Measurements from ENCODE around the gene SDK1.
"Not testable (repeated sequence)": the region's sequence is repeated elsewhere in the genome, so short reads cannot be mapped to it uniquely, and the experiment has no call there.

Gene SDK1

DNA sequence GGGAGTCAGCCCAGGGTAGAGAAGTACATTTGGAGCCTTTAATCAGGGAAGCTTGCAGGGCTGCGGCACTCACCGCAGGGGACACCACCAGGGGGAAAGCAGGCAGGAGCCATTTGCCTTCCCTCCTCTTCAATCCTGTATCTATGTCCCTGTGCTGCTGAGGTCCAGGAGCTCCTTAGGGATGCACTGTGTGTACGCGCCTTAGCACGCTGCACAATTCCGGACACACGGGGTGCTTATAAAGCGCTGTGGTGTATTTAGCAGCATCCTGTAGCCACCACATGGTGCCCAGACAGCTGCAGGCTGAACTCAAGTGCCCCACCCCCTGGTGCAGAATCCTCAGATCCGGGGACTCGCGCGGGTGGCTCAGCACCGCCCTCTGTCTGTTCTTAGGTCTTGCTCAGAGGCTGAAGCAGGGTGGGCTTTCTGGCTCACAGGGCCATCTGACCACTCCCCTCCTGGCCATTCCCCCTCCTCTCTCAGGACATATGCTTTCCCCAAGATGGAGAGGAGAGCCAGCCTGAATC is 421.4 kb downstream of the SDK1 start:
- H3K9me3 Mint-ChIP-seq: no peaks in the 10 kb centered on the region
- H3K4me3 Mint-ChIP-seq: peak overlapping the region; percentile 19 to 35
- no peaks in the 10 kb centered on the region for H3K27me3 Mint-ChIP-seq
- H3K4me1 Mint-ChIP-seq: no peaks in the 10 kb centered on the region
- DNase-seq (peak; percentile 19 to 55), ATAC-seq (peak; percentile 90)
- no peak overlapping the region for H3K27ac Mint-ChIP-seq

DNA sequence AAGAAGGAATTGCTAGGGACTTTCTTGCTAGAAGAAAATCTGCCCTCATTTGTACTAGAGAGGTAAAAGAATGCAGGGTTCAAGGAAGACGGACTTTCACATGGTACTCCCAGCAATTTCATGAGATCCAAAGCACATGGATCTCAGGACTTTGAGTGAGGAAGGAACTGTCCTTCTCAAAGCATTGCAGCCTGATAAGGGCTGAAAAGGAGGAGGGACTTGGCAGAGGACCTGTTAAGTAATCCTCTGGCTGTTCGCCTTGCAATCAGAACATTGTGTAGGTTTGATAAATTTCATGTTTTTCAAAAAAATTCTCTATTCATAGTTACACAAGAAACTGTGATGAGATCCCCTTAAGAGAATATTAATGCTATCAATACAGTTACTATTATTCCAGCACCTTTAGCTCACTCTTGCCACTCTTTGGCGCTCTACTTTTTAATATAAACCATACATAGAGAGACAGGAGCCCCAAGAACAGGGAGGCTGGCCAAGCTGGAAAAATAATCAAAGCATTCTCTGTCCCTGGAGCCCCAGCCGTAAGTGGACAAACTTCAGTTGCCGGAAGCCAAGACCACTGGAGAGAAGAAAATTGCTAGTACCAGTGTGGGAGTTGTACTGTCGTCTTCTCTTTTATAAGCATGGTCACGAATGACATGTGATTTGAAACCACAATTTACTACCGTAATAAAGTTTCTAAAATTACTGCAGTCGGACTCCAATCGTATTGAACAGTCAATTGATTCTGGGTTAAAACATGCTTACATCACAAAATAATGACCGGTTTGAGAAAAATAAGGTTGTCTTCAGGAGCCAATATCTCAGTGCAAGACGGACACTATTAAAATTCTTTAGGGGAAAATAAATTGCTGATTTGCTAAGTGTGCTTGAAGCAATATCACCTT is 424.4 kb downstream of the SDK1 start:
- no peak for DNase-seq
- ATAC-seq: no peak
- H3K4me3 Mint-ChIP-seq: no peak overlapping the region
- peaks cover 0 to 5% of the 10 kb centered on the region in 2 donors for H3K9me3 Mint-ChIP-seq
- no peaks in the 10 kb centered on the region for H3K4me1 Mint-ChIP-seq
- H3K27me3 Mint-ChIP-seq: no peaks in the 10 kb centered on the region
- H3K27ac Mint-ChIP-seq: no peak overlapping the region

DNA sequence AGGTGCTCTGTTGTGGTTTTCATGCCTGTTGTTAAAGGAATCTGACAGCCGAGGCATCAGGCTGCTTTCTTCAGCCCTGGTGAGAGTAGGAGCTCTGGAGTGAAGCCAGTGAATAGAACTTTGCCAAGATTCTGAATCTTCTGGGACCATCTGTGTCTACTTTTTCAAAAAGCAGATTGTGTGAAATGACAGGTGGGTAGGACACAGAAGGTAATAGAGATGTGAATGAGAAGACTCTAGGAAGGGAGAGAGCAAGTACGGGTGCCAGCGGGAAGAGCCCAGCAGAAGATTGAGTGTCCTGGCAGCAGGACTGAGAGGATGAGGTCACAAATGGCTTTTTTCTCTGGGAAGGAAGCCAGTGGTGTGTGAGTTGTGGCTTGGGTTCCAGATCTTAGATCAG is 429.2 kb downstream of the SDK1 start:
- Mint-ChIP-seq H3K27me3 (no peaks in the 10 kb centered on the region), H3K4me1 (no peaks in the 10 kb centered on the region), H3K4me3 (no peak overlapping the region), H3K27ac (no peak overlapping the region), H3K9me3 (peaks cover 0 to 7% of the 10 kb centered on the region in 2 donors)
- ATAC-seq (no peak), DNase-seq (no peak)

DNA sequence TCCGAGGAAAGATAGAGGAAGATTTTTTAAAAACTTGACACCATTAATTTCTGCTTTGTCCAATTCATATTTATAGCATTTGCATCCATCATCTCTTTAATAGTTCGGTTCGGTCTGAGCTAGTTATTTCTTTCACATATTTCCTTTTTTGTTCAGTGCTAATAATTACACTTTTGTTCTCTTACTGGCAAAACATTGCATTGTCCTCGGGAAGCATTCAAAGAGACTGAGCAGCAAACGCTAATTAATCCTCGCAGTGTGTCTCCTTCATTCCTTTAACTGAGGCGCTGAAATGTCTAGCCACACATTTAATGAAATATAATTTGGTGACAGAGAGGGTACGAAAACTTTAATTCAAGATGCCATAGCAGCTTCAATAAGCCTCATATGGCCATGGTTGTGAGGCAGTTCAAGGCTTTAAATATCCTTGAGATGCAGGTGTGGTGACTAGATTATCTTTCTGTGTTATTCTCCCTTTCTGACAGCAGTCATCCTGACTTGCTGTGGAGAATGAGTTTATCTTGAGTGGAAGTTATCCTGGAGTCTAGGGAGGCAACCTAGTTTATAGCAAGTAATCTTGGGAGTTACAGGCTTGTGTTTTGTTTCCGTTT is 431.4 kb downstream of the SDK1 start:
- H3K4me3 Mint-ChIP-seq: no peak overlapping the region
- H3K27ac Mint-ChIP-seq: no peak overlapping the region
- peaks cover 0 to 7% of the 10 kb centered on the region in 2 donors for H3K9me3 Mint-ChIP-seq
- DNase-seq (no peak), ATAC-seq (no peak)
- H3K4me1 Mint-ChIP-seq: no peaks in the 10 kb centered on the region
- no peaks in the 10 kb centered on the region for H3K27me3 Mint-ChIP-seq

DNA sequence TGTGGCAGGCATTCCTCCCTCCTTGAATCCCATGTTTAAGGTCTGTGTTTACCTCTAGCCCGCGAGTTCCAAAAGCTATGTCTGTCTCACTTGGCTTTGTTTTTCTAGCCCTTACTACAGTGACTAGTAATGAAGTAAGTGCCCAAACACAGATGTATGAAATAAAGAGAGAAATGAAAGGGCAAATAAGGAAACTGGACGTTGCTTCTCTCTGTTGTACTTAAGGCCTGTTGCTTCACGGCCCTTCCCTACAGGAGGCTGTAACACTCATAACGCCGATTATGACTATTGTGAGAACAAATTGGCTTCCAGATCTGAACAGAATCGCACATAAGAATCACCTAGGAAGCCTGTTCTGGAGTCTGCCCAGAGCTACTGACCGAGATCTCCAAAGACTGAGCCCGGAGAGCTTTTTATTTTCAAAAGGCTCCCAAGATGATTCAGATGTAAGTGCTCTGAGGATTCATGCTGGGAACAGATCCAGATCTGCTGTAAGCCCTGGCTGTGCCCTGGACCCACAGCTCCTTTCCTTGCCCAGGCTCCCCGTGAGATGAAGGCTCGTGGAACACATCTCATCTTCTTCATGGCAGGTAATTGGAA is 432.6 kb downstream of the SDK1 start:
- Mint-ChIP-seq H3K27ac (no peak overlapping the region), H3K4me3 (no peak overlapping the region), H3K9me3 (peaks cover 0 to 18% of the 10 kb centered on the region in 2 donors), H3K27me3 (no peaks in the 10 kb centered on the region), H3K4me1 (no peaks in the 10 kb centered on the region)
- ATAC-seq (no peak), DNase-seq (no peak)

DNA sequence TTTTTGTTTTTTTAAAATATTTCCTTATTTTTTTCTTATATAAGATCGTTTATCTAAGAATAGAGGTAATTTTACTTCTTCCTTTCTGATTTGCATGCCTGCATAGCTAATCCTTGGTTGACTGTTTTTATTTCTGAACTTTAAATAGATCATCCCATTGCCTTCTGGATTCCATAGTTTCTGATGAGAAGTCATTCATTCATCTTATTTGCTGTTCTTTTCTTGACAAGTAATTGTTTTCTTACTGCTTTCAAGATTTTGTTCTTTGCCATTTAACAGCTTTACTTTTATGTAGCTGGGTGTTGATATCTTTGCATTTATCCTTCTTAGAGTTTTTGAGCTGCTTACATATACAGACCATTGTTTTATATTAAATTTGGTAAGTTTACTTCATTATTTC is 437.9 kb downstream of the SDK1 start:
- H3K9me3 Mint-ChIP-seq: peaks cover 8 to 21% of the 10 kb centered on the region in 2 donors

DNA sequence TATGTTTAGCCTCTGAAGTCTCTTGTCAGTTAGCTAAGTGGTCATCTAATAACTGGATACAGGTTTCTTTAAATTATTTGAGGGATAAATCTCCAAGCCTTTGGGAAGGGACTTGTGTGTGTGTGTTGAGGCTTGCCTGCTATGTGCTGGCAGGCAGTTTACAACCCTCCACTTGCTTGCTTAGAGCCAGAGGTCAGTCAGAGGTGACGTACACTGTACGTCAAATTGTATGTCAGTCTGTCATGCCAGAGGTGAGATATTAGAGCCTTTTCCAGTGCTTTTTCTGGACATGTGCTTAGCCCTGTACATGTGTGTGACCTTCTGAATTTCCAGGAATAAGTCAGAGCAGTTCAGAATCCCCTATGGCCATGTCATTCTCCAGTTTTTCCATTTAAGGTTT is 438.9 kb downstream of the SDK1 start:
- Mint-ChIP-seq H3K27ac (no peak overlapping the region), H3K4me1 (no peaks in the 10 kb centered on the region), H3K4me3 (no peak overlapping the region), H3K27me3 (peaks cover 8% of the 10 kb centered on the region), H3K9me3 (peaks cover 8 to 21% of the 10 kb centered on the region in 2 donors)
- no peak for DNase-seq
- ATAC-seq: no peak

More for the DNA sequence above, 437.9 kb downstream of the SDK1 start:
- DNase-seq (no peak), ATAC-seq (no peak)
- Mint-ChIP-seq H3K4me1 (no peaks in the 10 kb centered on the region), H3K4me3 (no peak overlapping the region), H3K27ac (no peak overlapping the region), H3K27me3 (peaks cover 8% of the 10 kb centered on the region)

DNA sequence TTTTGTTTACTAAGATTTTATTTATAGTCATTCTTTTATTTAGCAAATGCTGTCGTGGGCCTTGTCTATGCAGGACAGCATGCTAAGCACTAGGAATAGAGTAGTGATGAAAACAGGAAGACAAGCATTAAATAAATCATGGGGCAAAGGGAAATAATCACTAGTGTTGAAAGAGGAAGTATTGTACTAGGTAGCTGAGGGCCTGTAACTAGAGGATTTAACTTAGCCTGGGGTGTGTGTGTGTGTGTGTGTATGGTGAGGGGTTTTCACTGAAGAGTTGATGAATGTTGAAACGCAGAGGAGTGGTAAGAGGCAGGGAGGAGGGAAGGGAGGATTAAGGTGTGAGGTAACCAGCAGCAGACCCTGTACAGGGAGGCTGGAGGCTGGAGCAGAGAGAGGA is 446.4 kb downstream of the SDK1 start:
- DNase-seq (no peak), ATAC-seq (no peak)
- Mint-ChIP-seq H3K27ac (no peak overlapping the region), H3K4me1 (no peaks in the 10 kb centered on the region), H3K9me3 (no peaks in the 10 kb centered on the region), H3K4me3 (no peak overlapping the region), H3K27me3 (peaks cover 8% of the 10 kb centered on the region)

DNA sequence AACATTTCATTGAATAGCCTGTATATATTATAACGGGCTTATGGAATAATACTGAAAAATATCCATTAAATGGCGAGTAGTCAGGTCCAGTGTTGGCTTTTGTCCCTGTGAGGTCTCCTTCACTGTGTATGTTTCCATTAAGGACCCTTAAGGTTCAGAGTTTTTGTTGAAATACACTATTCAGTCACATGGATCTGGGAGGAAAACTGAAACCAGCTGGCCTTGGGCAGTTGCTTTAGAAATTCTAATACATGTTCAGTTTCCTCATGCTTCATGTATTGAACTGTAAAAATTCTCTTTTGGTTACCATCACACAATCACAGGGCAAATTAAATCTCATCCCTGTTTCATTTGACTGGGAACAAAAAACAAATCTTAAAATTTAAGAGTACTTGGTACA is 447.3 kb downstream of the SDK1 start:
- H3K4me3 Mint-ChIP-seq: no peak overlapping the region
- DNase-seq: no peak
- no peak for ATAC-seq
- no peak overlapping the region for H3K27ac Mint-ChIP-seq
- H3K9me3 Mint-ChIP-seq: no peaks in the 10 kb centered on the region
- no peaks in the 10 kb centered on the region for H3K27me3 Mint-ChIP-seq
- H3K4me1 Mint-ChIP-seq: no peaks in the 10 kb centered on the region

DNA sequence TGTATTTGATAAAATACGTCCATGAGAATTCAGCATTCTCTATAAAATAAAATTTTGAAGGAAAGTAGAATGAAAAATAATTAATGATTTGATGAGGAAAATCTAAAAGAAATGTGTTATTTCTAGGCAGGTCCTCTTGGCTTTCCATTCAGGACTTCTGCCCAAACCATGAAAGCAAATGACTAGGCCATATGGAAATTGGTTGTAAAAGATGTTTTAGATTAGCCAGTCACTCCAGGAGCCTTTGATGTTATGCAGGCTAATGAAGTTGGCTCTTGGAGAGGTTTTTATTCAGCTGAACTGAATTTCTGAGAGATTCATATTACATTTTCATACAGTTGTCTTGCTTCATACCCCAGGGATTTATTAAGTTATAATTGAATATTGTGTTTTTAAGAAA is 452.8 kb downstream of the SDK1 start:
- H3K4me1 Mint-ChIP-seq: no peaks in the 10 kb centered on the region
- no peak overlapping the region for H3K27ac Mint-ChIP-seq
- no peaks in the 10 kb centered on the region for H3K27me3 Mint-ChIP-seq
- DNase-seq (no peak), ATAC-seq (no peak)
- H3K9me3 Mint-ChIP-seq: no peaks in the 10 kb centered on the region
- H3K4me3 Mint-ChIP-seq: no peak overlapping the region

DNA sequence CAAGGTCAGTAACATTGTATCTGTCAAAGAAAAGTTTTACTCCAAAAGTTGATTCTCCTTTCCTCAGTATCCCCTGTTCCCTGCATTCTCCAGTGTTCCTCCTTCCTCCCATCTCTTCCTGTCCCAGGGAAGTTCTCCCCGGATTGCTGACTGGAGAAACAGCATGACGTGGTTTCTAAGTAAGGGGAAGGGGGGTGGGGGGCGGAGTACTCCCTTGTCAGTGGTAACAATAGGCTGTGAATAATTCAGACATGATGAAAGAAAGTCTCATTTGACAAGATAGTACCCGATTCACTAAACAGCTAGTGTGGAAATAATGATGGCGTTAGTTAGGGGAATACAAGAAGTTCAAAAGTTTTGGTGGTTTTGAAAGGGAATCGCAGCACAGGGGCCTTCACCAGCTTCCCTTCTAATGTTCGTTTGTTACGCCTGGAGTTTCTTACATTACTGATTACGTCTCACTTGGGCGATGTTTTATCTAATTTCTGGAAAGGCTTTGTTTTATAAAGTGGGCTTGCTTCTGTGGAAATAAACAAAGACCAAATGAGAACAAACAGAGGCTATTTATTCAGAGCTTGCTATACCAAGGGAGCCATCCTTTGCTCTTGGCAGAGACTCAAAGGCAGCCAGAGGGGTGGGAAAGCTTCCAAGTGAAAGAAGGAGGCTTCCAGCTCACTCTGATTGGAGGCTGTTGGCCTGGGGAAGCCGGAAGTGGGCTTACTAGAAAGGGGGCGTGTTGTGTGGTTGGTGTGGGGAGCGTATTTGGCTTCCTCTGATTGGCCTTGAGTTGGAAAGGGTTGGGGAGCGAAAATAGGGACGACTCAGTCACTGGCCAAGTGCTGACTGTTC is 453.7 kb downstream of the SDK1 start:
- H3K9me3 Mint-ChIP-seq: no peaks in the 10 kb centered on the region
- no peak overlapping the region for H3K27ac Mint-ChIP-seq
- DNase-seq (no peak), ATAC-seq (no peak)
- H3K4me1 Mint-ChIP-seq: no peaks in the 10 kb centered on the region
- no peaks in the 10 kb centered on the region for H3K27me3 Mint-ChIP-seq
- no peak overlapping the region for H3K4me3 Mint-ChIP-seq

DNA sequence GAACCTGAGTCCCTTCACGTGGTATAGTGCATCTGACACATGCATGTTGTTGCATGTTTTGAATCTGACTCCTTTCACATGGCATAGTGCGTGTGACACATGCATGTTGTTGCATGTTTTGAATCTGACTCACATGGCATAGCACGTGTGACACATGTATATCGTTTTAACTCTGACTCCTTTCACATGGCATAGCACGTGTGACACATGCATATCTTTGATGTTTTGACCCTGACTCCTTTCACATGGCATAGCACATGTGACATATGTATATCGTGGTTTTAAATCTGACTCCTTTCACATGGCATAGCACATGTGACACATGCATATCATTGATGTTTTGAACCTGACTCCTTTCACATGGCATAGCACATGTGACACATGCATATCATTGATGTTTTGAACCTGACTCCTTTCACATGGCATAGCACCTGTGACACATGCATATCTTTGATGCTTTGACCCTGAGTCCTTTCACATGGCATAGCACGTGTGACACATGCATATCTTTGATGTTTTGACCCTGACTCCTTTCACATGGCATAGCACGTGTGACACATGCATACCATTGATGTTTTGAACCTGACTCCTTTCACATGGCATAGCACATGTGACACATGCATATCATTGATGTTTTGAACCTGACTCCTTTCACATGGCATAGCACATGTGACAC is 454.9 kb downstream of the SDK1 start:
- H3K27ac Mint-ChIP-seq, DNase-seq, ATAC-seq, H3K27me3 Mint-ChIP-seq, H3K4me1 Mint-ChIP-seq, H3K4me3 Mint-ChIP-seq, H3K9me3 Mint-ChIP-seq: not testable (repeated sequence)

DNA sequence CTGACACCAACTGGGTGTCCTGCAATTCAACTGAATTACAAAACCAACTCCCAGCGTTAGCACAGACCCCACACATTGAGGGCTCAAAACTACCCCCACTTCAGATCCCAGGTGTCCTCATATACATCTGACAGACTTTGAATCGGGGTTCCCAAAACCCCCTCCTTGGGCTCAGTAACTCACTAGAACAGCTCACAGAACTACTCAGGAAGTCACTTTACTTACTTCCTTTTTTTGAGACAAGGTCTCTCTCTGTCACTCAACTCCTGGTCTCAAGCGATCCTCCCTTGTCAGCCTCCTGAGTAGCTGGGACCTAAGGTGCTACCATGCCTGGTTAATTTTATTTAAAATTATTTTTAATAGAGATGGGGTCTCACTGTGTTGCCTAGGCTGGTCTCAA is 456.0 kb downstream of the SDK1 start:
- H3K4me3 Mint-ChIP-seq: no peak overlapping the region
- ATAC-seq (no peak), DNase-seq (no peak)
- H3K4me1 Mint-ChIP-seq: no peaks in the 10 kb centered on the region
- peak overlapping the region in 1 of 2 donors; percentile 28 for H3K27ac Mint-ChIP-seq
- H3K27me3 Mint-ChIP-seq: peaks cover 5% of the 10 kb centered on the region
- no peaks in the 10 kb centered on the region for H3K9me3 Mint-ChIP-seq

DNA sequence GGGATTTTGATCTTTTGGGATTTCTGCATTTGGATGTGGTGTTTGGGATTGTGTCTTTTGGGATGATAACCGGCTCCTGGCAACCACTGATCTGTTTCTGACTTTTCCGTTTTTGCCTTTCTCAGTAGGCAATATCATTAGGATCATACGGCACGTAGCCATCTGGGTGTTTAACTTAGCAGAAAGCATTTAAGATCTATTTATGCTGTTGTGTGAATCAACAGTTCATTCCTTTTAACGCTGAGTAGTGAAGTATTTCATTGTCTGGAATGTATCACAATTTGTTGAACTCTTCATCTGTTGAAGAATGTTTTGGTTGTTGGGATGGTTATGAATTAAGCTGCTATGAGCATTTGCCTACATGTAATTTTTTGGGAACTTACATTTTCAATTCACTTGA is 459.6 kb downstream of the SDK1 start:
- no peak for DNase-seq
- Mint-ChIP-seq H3K27me3 (peaks cover 5% of the 10 kb centered on the region), H3K4me1 (no peaks in the 10 kb centered on the region), H3K27ac (no peak overlapping the region), H3K9me3 (no peaks in the 10 kb centered on the region), H3K4me3 (no peak overlapping the region)
- ATAC-seq: no peak

Measured in stimulated activated naive CD8-positive, alpha-beta T cell treated with anti-CD3 and anti-CD28 coated beads, Interleukin-15, amount 100 ng/mL, for 72 hours (primary cell).